Esophagus (tissue), 2 donors: ENCODE measurements around the gene ITSN1. TPM values are rescaled to one million over a fixed set of nuclear protein-coding genes. Genes with fewer than 3 reads are reported as not detected.
"Not testable (repeated sequence)": the region's sequence is repeated elsewhere in the genome, so short reads cannot be mapped to it uniquely, and the experiment has no call there.

Experiments used
- H3K27ac ChIP-seq, 2 donors: one replicate each; pipeline ENCODE4 v1.5.1; 2013; ENCODE audit warnings: low read depth in 2 of 2, mild to moderate bottlenecking in 2 of 2, inconsistent platforms in 1 of 2, low read length in 1 of 2, moderate library complexity in 1 of 2
- H3K27me3 ChIP-seq, 2 donors: one replicate each; pipeline ENCODE4 v1.6.1; 2013; ENCODE audit warnings: low read length in 2 of 2, control low read depth in 1 of 2, mild to moderate bottlenecking in 1 of 2; ENCODE audit not compliant: insufficient read depth in 2 of 2, control insufficient read depth in 1 of 2
- H3K36me3 ChIP-seq, 2 donors: one replicate each; pipeline ENCODE4 v1.6.1; 2013; ENCODE audit warnings: low read length in 1 of 2; ENCODE audit not compliant: control insufficient read depth in 2 of 2, insufficient read depth in 2 of 2
- H3K4me1 ChIP-seq, 2 donors: one replicate each; pipeline ENCODE4 v1.6.1; 2013; ENCODE audit warnings: low read length in 1 of 2; ENCODE audit not compliant: control insufficient read depth in 2 of 2, insufficient read depth in 2 of 2
- H3K4me3 ChIP-seq, 2 donors: one replicate each; pipeline ENCODE4 v1.5.1; 2013; ENCODE audit warnings: low read length in 2 of 2, mild to moderate bottlenecking in 2 of 2, low read depth in 1 of 2, moderate library complexity in 1 of 2
- H3K9me3 ChIP-seq, 2 donors: one replicate each; pipeline ENCODE4 v1.6.1; 2013; ENCODE audit warnings: mild to moderate bottlenecking in 2 of 2, low read depth in 1 of 2, low read length in 1 of 2, moderate library complexity in 1 of 2; ENCODE audit not compliant: control insufficient read depth in 2 of 2, insufficient read depth in 1 of 2
- WGBS, 2 donors: extraction: QIAGEN DNeasy Blood & Tissue Kit; methylation state at CpG; one replicate each; pipeline ENCODE4 v1.1.7; 2013; 5-methylcytosine and 5-hydroxymethylcytosine counted together
- polyA plus RNA-seq, 2 donors: library from polyadenylated mRNA; stranded (reverse); fragments of 200-250 nt; gene quantifications; one replicate each; pipeline ENCODE4 v1.2.3, GENCODE V29; 2013
- donor health status: healthy with polysubstance abuse.
- donor health status: Bipolar disorder and iron deficiency.

Gene ITSN1
- polyA plus RNA-seq, 2 donors: 6.6 to 8.9 TPM

- Histone ChIP-seq H3K27me3 (no peaks in the 10 kb centered on the region), H3K4me3 (no peak overlapping the region), H3K4me1 (no peaks in the 10 kb centered on the region), H3K9me3 (no peaks in the 10 kb centered on the region), H3K27ac (no peak overlapping the region), H3K36me3 (no peaks in the 10 kb centered on the region)
Measured at GRCh38 chr21:33707846-33708245, 65.5 kb downstream of the ITSN1 start.

GRCh38 chr21:33708874-33709273, 66.6 kb downstream of the ITSN1 start:
- WGBS, 2 donors: 95% methylated on average over 2 of the region's 2 CpGs
- no peaks in the 10 kb centered on the region for H3K9me3 ChIP-seq
- H3K27me3 ChIP-seq: no peaks in the 10 kb centered on the region
- H3K4me3 ChIP-seq: no peak overlapping the region
- no peak overlapping the region for H3K27ac ChIP-seq
- no peaks in the 10 kb centered on the region for H3K36me3 ChIP-seq
- no peaks in the 10 kb centered on the region for H3K4me1 ChIP-seq

DNA sequence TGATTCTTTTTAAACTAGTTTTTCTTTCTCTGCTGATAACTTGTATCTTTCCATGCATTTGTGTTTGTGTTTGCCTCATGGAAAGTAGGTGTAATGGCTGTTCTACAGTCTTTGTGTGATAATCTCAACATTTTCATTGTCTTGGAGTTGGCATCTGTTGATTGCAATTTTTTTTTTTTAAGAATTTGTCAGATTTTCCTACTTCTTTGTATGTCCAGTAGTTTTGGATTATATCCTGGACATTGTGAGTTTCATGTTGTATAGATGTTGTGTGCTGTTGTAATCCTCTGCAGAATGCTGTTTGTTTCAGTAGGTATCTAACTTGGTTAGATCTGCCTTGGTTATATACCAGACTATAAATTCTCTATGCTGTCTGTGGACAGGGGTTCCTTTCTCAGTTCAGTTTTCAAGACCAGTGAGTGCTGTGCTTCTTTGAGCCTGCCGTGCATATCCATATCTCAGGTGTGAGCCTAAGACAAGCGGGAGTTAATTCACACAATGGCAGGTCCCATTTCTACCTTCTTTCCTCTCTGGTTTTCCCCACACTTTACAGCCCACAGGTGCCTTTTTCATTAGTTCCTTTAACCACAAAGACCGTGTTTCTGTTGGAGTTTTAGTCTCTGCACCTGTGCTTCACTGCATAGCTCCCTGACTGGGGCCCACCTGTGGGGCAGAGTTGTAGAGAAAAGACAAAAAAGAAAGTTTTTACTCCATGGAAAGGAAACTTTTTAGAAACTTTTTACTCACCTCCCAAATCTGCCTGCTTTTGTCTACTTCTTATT, 69.9 kb downstream of the ITSN1 start:
- 79 to 86% methylated on average over 3 of the region's 3 CpGs for WGBS, 2 donors
- Histone ChIP-seq H3K4me3 (no peak overlapping the region), H3K27me3 (no peaks in the 10 kb centered on the region), H3K9me3 (no peaks in the 10 kb centered on the region), H3K27ac (no peak overlapping the region), H3K36me3 (no peaks in the 10 kb centered on the region), H3K4me1 (no peaks in the 10 kb centered on the region)

- Histone ChIP-seq H3K9me3 (no peaks in the 10 kb centered on the region), H3K27ac (no peak overlapping the region), H3K4me3 (no peak overlapping the region), H3K36me3 (no peaks in the 10 kb centered on the region), H3K4me1 (no peaks in the 10 kb centered on the region), H3K27me3 (no peaks in the 10 kb centered on the region)
- 87 to 95% methylated on average over 2 of the region's 2 CpGs for whole genome bisulfite sequencing, 2 donors
Measured at GRCh38 chr21:33721081-33721480, 78.8 kb downstream of the ITSN1 start.

GRCh38 chr21:33729139-33729538, 86.8 kb downstream of the ITSN1 start:
- not testable (repeated sequence) for H3K36me3 ChIP-seq, H3K9me3 ChIP-seq, H3K27me3 ChIP-seq, H3K27ac ChIP-seq, H3K4me3 ChIP-seq, H3K4me1 ChIP-seq
- 93 to 96% methylated on average over 3 of the region's 3 CpGs for WGBS, 2 donors

DNA sequence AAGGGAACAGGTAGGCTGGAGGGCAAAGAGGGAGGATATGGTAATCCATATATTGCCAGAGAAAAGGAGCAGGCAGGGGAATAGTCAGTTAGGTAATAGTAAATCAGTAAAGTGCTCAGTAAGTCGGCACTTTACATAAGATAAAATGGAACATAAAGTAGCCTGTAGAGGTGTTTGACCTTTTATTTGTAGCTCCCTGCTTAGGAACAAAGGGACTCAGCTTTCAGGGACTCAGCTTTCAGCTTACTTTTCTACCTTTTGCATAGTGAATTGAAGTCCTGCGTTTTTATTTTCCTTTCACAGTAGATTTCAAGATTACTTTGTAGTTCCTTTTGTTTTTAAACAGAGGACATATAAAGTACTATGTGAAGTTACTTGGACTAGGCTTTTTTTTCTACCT, 87.3 kb downstream of the ITSN1 start:
- no peaks in the 10 kb centered on the region for H3K4me1 ChIP-seq
- no peaks in the 10 kb centered on the region for H3K27me3 ChIP-seq
- H3K36me3 ChIP-seq: no peaks in the 10 kb centered on the region
- 71 to 78% methylated on average over 2 of the region's 2 CpGs for whole genome bisulfite sequencing, 2 donors
- no peak overlapping the region for H3K27ac ChIP-seq
- no peak overlapping the region for H3K4me3 ChIP-seq
- H3K9me3 ChIP-seq: no peaks in the 10 kb centered on the region

DNA sequence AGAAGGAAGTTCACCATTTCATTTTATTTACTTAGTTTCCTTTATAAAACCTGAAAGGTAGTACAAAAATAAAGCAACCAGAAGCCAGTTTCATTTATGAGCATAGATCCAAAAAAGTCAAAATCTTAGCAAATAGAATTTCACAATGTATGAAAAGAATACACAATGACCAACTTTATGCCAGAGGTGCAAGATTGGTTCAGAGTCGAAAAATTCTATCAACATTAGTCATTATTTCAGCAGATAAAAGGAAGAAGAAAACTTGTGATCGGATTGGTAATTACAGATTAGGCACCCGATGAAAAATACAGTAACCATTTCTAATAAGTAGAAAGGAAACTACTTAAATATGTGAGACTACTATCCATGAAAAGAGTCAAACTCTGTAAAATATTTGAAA, 89.1 kb downstream of the ITSN1 start:
- Histone ChIP-seq H3K36me3 (no peaks in the 10 kb centered on the region), H3K4me1 (no peaks in the 10 kb centered on the region), H3K4me3 (no peak overlapping the region), H3K27me3 (no peaks in the 10 kb centered on the region), H3K9me3 (no peaks in the 10 kb centered on the region), H3K27ac (no peak overlapping the region)
- WGBS, 2 donors: 88 to 89% methylated on average over 3 of the region's 3 CpGs

GRCh38 chr21:33732038-33732437, 89.7 kb downstream of the ITSN1 start:
- H3K4me3 ChIP-seq: no peak overlapping the region
- no peaks in the 10 kb centered on the region for H3K9me3 ChIP-seq
- no peaks in the 10 kb centered on the region for H3K27me3 ChIP-seq
- H3K27ac ChIP-seq: no peak overlapping the region
- WGBS, 2 donors: 84 to 91% methylated on average over 3 of the region's 3 CpGs
- no peaks in the 10 kb centered on the region for H3K4me1 ChIP-seq
- H3K36me3 ChIP-seq: no peaks in the 10 kb centered on the region

GRCh38 chr21:33733601-33734000, 91.3 kb downstream of the ITSN1 start:
- H3K4me1 ChIP-seq: no peaks in the 10 kb centered on the region
- WGBS, 2 donors: 79 to 82% methylated on average over 2 of the region's 2 CpGs

DNA sequence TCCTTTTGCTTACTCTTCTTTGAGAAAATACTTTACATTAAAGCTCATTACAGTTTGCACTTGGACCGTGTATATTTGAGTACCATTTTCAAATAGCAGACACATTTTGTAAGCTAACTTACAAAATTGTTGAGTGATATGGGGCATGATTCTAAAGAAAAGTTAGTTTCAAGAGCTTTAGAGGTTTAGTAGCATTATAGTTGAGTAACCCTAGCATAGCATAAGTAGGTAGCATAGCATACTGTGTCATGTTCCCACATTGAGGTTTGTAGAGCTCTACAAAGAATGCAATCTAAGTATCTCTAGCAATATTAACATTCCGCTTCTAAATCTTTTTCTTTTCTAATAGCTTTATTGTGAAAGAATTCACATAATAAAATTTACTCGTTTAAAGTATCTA, 92.0 kb downstream of the ITSN1 start:
- Histone ChIP-seq H3K4me3 (no peak overlapping the region), H3K27ac (no peak overlapping the region), H3K9me3 (no peaks in the 10 kb centered on the region), H3K27me3 (no peaks in the 10 kb centered on the region), H3K36me3 (no peaks in the 10 kb centered on the region), H3K4me1 (no peaks in the 10 kb centered on the region)
- WGBS, 2 donors: 85% methylated on average over 3 of the region's 3 CpGs

More at GRCh38 chr21:33733601-33734000, 91.3 kb downstream of the ITSN1 start:
- H3K9me3 ChIP-seq: no peaks in the 10 kb centered on the region
- no peak overlapping the region for H3K27ac ChIP-seq
- no peaks in the 10 kb centered on the region for H3K36me3 ChIP-seq
- H3K4me3 ChIP-seq: no peak overlapping the region
- H3K27me3 ChIP-seq: no peaks in the 10 kb centered on the region
